Right cardiac atrium (tissue), 5 donors: Measurements from ENCODE around the gene TMEM41A. TPM values are rescaled to one million over a fixed set of nuclear protein-coding genes. Genes with fewer than 3 reads are reported as not detected.
"Not testable (repeated sequence)": the region's sequence is repeated elsewhere in the genome, so short reads cannot be mapped to it uniquely, and the experiment has no call there.

Experiments
- ATAC-seq, 2 donors: fragments of 200-7000 bp; cut with Tn5 transposase; one replicate each; pipeline versions ENCODE4 v1.8.0 to v1.9.1; 2020; ENCODE audit warnings: moderate library complexity in 2 of 2, mild to moderate bottlenecking in 1 of 2
- DNase-seq, 3 donors: peaks; one replicate each; pipeline ENCODE4 v3.0.0-alpha.2; 2020
- H3K27ac ChIP-seq: one replicate; pipeline ENCODE4 v1.5.1; 2013; ENCODE audit warnings: mild to moderate bottlenecking, low read length, control low read depth, moderate library complexity
- H3K27me3 ChIP-seq: one replicate; pipeline ENCODE4 v1.6.1; 2013; ENCODE audit not compliant: control insufficient read depth, insufficient read depth
- H3K4me1 ChIP-seq: one replicate; pipeline ENCODE4 v1.6.1; 2013; ENCODE audit warnings: low read length; ENCODE audit not compliant: control insufficient read depth, insufficient read depth
- H3K4me3 ChIP-seq: one replicate; pipeline ENCODE4 v1.5.1; 2013; ENCODE audit warnings: low read length, control low read depth
- H3K9me3 ChIP-seq: one replicate; pipeline ENCODE4 v1.6.1; 2013; ENCODE audit warnings: low read length; ENCODE audit not compliant: control insufficient read depth
- WGBS: extraction: QIAGEN DNeasy Blood & Tissue Kit; methylation state at CpG from one replicate; pipeline ENCODE4 v1.1.7; 2013; 5-methylcytosine and 5-hydroxymethylcytosine counted together
- intact Hi-C, 4 donors: fragments of 100-400 bp; cut with DNase I; formaldehyde crosslinking; loops; one replicate each; pipeline versions ENCODE4 v1.11.0 to v1.14.0; 2022 to 2023
- polyA plus RNA-seq: library from polyadenylated mRNA; stranded (reverse); fragments of 200-250 nt; gene quantifications from one replicate; pipeline ENCODE4 v1.2.3, GENCODE V29; 2013
- total RNA-seq, 4 donors: library from RNA; stranded (reverse); fragmentation: NEBNext Ultra II Directional; extraction: Animal tissue kit (Norgen Biotek cat#: 25700); gene quantifications; one replicate each; pipeline ENCODE4 v1.2.1, GENCODE V29; 2021
- donor health status: healthy with polysubstance abuse.
- donor health status: DM: no; HTN: yes; CAD: no.
- donor health status: DM: no; HTN: no; CAD: no.
- donor health status: DM: no; HTN: yes; CAD: no; lungs with severe emphysema.
- donor health status: DM: yes; HTN: yes; CAD: no.

The TMEM41A gene
- total and polyA plus RNA-seq, 5 donors: 8.5 to 11.8 (median 11.6) TPM

DNA sequence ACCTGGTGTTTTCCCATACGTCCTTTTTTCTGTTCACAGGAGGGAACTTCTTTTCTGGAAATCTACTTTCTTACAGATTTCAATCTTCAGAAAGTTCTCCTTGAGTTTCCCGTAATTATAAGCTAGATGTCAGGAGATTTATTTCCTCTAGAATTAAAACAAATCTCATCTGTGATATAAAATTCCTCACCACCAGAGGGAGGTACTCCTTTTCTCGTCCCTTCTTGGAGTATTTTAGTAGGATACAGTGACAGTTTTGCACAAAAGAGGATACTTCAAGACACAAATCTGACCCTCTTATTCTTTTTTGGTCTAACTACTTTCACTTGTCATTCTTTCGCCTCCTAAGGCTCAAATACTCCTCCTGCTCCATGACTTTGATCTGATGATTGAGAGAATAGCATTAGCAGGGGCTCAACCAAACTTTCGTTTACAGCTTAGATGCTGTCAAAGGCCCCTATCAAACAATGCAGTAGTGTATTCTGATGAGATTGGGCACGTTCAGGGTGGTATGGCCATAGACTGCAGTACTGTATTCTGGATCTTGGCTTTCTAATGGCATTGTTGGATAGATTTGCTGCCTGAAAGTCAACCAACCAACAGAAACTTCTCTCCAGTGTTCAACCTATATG lies 38.0 kb downstream of the TMEM41A start:
- Histone ChIP-seq H3K9me3 (no peaks in the 10 kb centered on the region), H3K27me3 (no peaks in the 10 kb centered on the region), H3K27ac (no peak overlapping the region), H3K4me1 (no peaks in the 10 kb centered on the region), H3K4me3 (no peak overlapping the region)
- intact Hi-C loops: no loop called here
- WGBS: 80% methylated on average over 6 of the region's 6 CpGs
- ATAC-seq (no peak), DNase-seq (no peak)

DNA sequence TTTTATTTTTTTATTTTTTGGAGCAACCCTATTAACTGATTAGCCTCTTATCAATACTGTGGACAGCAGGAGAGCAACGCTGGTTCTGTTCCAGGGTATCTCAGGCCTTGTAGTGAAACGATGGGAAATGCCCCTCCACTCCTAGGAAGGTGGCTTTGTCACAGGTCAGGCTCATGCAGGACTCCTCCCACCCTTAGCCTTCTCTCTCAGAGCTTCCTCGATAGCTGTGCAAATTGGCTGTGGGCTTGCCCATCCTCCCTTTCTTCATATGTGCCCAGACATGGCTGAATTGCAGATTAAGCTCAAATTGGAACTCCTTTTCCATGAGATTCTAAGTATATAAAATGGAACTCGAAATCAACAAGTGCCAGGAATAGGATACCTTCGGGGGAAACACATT lies 38.5 kb downstream of the TMEM41A start:
- no peak overlapping the region for H3K4me3 ChIP-seq
- no peaks in the 10 kb centered on the region for H3K9me3 ChIP-seq
- no peaks in the 10 kb centered on the region for H3K4me1 ChIP-seq
- ATAC-seq (no peak), DNase-seq (no peak)
- no peak overlapping the region for H3K27ac ChIP-seq
- H3K27me3 ChIP-seq: no peaks in the 10 kb centered on the region
- 82% methylated on average over 5 of the region's 5 CpGs for WGBS
- intact Hi-C loops: no loop called here

DNA sequence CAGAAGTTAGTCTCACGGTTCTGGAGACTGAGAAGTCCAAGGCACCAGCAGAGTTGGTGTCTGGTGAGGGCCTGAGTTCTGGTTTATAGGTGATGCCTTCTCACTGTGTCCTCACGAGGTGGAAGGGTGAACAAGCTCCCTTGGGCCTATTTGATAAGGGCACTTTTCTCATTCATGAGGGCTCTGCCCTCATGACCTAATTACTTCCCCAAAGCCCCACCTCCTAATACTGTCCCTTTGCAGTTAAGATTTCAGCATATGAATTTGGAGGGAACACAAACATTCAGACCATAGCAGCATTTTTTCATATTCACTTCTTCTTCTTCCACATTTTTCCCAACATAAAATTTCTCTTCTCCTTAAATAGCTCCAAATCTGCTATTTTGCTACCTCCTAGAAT lies 41.5 kb downstream of the TMEM41A start:
- intact Hi-C loops: no loop called here
- no peak overlapping the region for H3K27ac ChIP-seq
- H3K9me3 ChIP-seq: no peaks in the 10 kb centered on the region
- DNase-seq (no peak), ATAC-seq (no peak)
- H3K4me1 ChIP-seq: no peaks in the 10 kb centered on the region
- no peak overlapping the region for H3K4me3 ChIP-seq
- H3K27me3 ChIP-seq: no peaks in the 10 kb centered on the region
- 73% methylated on average over 2 of the region's 2 CpGs for WGBS

DNA sequence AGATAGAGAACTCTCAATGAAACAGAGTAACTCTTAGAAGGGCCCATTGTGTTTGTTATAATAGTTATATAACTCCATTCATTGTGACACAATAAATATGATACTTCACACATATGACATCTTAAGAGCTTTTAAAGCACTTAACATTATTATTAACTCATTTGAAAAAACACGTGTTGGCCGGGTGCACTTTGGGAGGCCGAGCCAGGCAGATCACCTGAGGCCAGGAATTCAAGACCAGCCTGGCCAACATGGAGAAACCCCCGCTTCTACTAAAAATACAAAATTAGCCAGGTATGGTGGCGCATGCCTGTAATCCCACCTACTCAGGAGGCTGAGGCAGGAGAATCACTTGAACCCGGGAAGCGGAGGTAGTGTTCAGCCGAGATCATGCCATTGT lies 47.4 kb downstream of the TMEM41A start:
- DNase-seq, intact Hi-C loops, H3K9me3 ChIP-seq, H3K4me1 ChIP-seq, ATAC-seq, H3K4me3 ChIP-seq, H3K27ac ChIP-seq, H3K27me3 ChIP-seq: not testable (repeated sequence)
- 94% methylated on average over 8 of the region's 8 CpGs for WGBS

DNA sequence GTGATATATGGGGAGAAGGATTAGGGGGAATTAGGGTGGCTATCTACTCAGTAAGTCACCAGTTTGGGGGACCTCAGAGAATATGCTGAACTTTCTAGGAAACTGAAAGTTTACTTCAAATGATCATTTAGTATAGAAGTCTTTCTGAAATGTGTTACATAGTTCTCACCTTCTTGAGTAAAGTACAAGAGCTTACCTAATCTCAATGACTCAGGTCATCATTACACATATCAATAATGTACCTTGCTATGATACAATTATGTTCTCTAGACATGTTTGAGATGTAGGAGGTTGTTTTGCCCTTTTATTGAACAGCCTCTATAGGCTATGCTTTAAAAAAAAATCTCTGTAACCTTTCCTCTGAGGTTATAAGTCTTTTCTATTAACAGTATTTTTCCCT lies 50.7 kb downstream of the TMEM41A start:
- H3K9me3 ChIP-seq: no peaks in the 10 kb centered on the region
- no peak for DNase-seq
- intact Hi-C loops: no loop called here
- H3K27me3 ChIP-seq: no peaks in the 10 kb centered on the region
- no peak overlapping the region for H3K27ac ChIP-seq
- H3K4me1 ChIP-seq: no peaks in the 10 kb centered on the region
- no peak for ATAC-seq
- H3K4me3 ChIP-seq: no peak overlapping the region

DNA sequence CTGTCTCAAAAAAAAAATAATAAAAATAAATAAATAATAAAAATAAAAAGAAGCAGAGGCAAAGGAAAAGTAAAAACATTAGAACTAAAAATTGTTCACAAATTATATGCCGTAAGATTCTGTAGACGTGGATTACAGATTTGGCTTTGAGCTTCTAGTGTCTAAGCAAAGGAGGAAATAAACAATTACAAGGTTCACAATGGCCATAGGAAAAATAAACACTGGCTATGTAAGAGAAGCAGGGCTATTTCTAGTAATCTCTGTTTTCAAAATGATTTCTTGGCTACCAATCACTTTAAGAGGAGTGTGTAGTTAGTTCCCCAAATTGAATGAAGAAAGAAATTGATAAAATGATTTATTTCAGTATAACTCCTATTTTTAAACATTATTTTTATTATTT lies 54.5 kb downstream of the TMEM41A start:
- H3K4me1 ChIP-seq: no peaks in the 10 kb centered on the region
- H3K9me3 ChIP-seq: no peaks in the 10 kb centered on the region
- ATAC-seq (no peak), DNase-seq (no peak)
- intact Hi-C loops: no loop called here
- H3K4me3 ChIP-seq: no peak overlapping the region
- no peaks in the 10 kb centered on the region for H3K27me3 ChIP-seq
- no peak overlapping the region for H3K27ac ChIP-seq
- WGBS: 85% methylated on average over 2 of the region's 2 CpGs

DNA sequence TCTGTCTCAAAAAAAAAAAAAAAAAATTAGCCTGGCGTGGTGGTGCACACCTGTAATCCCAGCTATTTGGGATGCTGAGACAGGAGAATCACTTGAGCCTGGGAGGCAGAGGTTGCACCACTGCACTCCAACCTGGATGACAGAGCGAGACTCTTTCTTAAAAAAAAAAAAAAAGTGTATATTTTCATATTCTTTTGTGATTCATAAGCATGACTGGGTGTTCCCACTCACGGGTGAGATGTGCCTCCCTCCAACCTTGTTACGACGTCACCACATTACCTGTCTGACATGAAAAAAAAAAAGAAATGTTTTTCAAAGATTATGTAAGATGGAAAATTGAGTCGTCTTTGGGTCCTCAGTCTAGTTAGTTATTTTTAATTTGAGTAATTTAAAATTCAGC lies 56.8 kb downstream of the TMEM41A start:
- Histone ChIP-seq H3K9me3 (no peaks in the 10 kb centered on the region), H3K27me3 (no peaks in the 10 kb centered on the region), H3K27ac (no peak overlapping the region), H3K4me1 (no peaks in the 10 kb centered on the region), H3K4me3 (no peak overlapping the region)
- intact Hi-C loops: no loop called here
- ATAC-seq (no peak), DNase-seq (no peak)
- WGBS: 96% methylated on average over 6 of the region's 6 CpGs

DNA sequence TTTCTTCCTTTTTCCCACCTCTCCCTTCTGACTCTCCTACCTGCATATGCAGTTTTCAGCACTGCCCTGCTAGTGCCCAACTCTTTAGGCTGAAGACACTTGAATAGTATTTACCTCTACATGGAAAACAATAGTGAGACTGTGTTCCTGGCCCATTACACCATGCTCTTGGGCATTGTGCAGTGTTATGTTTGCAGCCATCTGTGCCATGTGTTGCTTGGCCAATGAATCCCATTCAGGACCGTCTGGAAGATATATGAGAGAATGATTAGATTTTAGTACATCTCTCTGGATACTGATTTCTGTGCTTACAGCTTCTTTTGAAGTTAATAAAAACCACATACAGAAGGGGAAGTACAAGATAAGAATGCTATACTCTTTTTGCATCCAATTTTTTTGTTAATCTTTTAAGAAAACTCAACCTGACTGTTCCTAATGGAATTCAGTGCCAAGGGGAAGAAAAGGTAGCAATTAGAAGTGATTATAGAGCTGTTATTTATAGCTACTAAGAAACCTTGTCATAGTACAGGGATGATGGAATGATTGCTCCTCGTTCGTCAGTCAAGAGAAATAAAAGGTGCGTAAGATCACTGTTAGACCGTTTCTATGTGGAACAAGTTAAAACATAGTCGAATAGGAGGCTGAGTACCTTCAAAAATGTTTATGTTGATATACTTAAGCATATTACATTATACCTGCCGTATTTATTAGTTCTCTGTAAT lies 58.9 kb downstream of the TMEM41A start:
- intact Hi-C loops: no loop called here
- 87% methylated on average over 7 of the region's 7 CpGs for WGBS
- Histone ChIP-seq H3K9me3 (no peaks in the 10 kb centered on the region), H3K27me3 (no peaks in the 10 kb centered on the region), H3K4me1 (no peaks in the 10 kb centered on the region), H3K4me3 (no peak overlapping the region), H3K27ac (no peak overlapping the region)
- ATAC-seq: no peak
- DNase-seq: no peak

Other genes with a start within 250 kb of the TMEM41A start
- 10 to 100 TPM in 3 of 4 donors, 1 to 10 TPM in 1; 6.6 to 14.4 (median 14.0) TPM for gene EHHADH, start 245.0 kb downstream of the TMEM41A start, total RNA-seq
- gene EHHADH, start 245.0 kb downstream of the TMEM41A start, polyA plus RNA-seq: 5.9 TPM
- 10 to 100 TPM; 10.8 to 18.5 (median 12.5) TPM for gene MAP3K13, start 135.9 kb downstream of the TMEM41A start, total RNA-seq
- gene MAP3K13, start 135.9 kb downstream of the TMEM41A start, polyA plus RNA-seq: 11.5 TPM
- gene LIPH, start 53.6 kb upstream of the TMEM41A start, total RNA-seq: under 1 TPM; 0.14 to 0.62 (median 0.31) TPM
- 0.07 TPM for gene LIPH, start 53.6 kb upstream of the TMEM41A start, polyA plus RNA-seq
- 10 to 100 TPM; 27.5 to 30.1 (median 29.0) TPM for gene SENP2, start 87.3 kb upstream of the TMEM41A start, total RNA-seq
- 9.2 TPM for gene SENP2, start 87.3 kb upstream of the TMEM41A start, polyA plus RNA-seq